PFSK-1 (cell line): ENCODE data around the gene SHISA7.

Source experiments
- TAF1 ChIP-seq: IDR thresholded peaks from 2 replicates; pipeline ENCODE4 v1.6.1; 2012; ENCODE audit warnings: low read length, control low read depth, borderline replicate concordance; ENCODE audit not compliant: insufficient read depth
- TF ChIP-seq, protein P1 (sequence below), 2 experiments: IDR thresholded peaks; 2 replicates each; pipeline versions ENCODE4 v1.6.1 to v1.8.0; 2011 to 2012; ENCODE audit warnings: low read depth in 2 of 2, low read length in 2 of 2, control low read depth in 1 of 2, inconsistent platforms in 1 of 2, mild to moderate bottlenecking in 1 of 2, moderate library complexity in 1 of 2; ENCODE audit not compliant: insufficient read depth in 1 of 2

DNA sequence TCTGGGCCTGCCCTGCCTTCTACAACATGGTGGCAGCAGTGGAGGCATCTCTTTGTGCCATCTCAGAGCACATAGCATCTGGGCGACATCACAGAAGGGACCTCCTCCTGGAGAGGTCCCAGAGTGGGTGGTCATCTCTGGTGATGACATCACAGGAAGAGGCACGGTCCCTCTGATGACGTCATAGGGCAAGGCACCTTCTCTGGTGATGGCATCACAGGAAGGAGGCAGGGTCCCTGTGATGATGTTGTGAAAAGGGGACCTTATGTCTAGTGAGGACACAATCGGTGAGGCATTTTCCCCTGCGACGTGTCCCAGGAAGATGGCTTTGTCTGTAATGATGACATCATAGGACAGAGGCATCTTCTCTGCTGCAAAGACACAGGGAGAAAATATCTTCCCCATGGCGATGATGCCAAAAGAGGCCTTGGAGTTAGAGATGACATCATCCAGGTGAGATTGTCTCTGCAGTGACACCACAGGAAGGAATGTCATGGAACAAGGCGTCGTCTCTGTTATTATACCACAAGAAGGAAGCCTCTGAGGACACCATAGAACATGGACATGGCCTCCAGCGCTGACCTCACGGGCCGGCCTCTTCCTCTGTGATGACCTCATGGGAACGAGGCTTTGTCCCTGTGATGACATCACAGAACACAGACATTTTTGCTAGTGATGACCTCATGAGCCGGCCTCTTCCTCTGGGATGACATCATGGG lies 10.7 kb downstream of the SHISA7 start:
- TF ChIP-seq TAF1 = no peak
- TF ChIP-seq, protein P1, sequence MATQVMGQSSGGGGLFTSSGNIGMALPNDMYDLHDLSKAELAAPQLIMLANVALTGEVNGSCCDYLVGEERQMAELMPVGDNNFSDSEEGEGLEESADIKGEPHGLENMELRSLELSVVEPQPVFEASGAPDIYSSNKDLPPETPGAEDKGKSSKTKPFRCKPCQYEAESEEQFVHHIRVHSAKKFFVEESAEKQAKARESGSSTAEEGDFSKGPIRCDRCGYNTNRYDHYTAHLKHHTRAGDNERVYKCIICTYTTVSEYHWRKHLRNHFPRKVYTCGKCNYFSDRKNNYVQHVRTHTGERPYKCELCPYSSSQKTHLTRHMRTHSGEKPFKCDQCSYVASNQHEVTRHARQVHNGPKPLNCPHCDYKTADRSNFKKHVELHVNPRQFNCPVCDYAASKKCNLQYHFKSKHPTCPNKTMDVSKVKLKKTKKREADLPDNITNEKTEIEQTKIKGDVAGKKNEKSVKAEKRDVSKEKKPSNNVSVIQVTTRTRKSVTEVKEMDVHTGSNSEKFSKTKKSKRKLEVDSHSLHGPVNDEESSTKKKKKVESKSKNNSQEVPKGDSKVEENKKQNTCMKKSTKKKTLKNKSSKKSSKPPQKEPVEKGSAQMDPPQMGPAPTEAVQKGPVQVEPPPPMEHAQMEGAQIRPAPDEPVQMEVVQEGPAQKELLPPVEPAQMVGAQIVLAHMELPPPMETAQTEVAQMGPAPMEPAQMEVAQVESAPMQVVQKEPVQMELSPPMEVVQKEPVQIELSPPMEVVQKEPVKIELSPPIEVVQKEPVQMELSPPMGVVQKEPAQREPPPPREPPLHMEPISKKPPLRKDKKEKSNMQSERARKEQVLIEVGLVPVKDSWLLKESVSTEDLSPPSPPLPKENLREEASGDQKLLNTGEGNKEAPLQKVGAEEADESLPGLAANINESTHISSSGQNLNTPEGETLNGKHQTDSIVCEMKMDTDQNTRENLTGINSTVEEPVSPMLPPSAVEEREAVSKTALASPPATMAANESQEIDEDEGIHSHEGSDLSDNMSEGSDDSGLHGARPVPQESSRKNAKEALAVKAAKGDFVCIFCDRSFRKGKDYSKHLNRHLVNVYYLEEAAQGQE (IDR thresholded peaks at IDR 0.05; ENCODE audit: insufficient read depth in 1 of 2, low read depth in 2 of 2, low read length in 2 of 2) = no peak
